HEK293T (cell line): Measurements from ENCODE around the gene CREB5.

Experiments
- CTCF ChIA-PET: fragments of 350-600 bp; formaldehyde crosslinking; extraction: SDS; loops from one replicate; lab custom pipeline; 2021; ENCODE audit warnings: antibody characterized with exemption, inconsistent platforms; lab: Yijun Ruan, JAX
- POLR2A ChIA-PET: fragments of 350-600 bp; formaldehyde crosslinking; extraction: SDS; loops from one replicate; lab custom pipeline; 2020; ENCODE audit warnings: antibody characterized with exemption, inconsistent platforms; lab: Yijun Ruan, JAX
- DNase-seq: peaks from one replicate; pipeline ENCODE4 v3.0.0; 2012; ENCODE audit warnings: mixed read lengths; ENCODE audit errors: extremely low spot score
- ARNT ChIP-seq: fragments of 450-650 bp; IDR thresholded peaks from 2 replicates; pipeline ENCODE4 v1.6.1; 2017; ENCODE audit warnings: mild to moderate bottlenecking
- BHLHE40 ChIP-seq: fragments of 450-650 bp; IDR thresholded peaks from 2 replicates; pipeline ENCODE4 v1.6.1; 2016; ENCODE audit warnings: mild to moderate bottlenecking, moderate library complexity, borderline replicate concordance
- CTBP1 ChIP-seq: fragments of 450-650 bp; IDR thresholded peaks from 2 replicates; pipeline ENCODE4 v1.6.1; 2016; ENCODE audit warnings: borderline replicate concordance
- ELF4 ChIP-seq: fragments of 450-650 bp; IDR thresholded peaks from 2 replicates; pipeline ENCODE4 v1.6.1; 2017; ENCODE audit warnings: antibody characterized with exemption
- FOXA1 ChIP-seq: fragments of 450-650 bp; IDR thresholded peaks from 2 replicates; pipeline ENCODE4 v1.6.1; 2016; ENCODE audit warnings: mild to moderate bottlenecking
- FOXK2 ChIP-seq: fragments of 450-650 bp; IDR thresholded peaks from 2 replicates; pipeline ENCODE4 v1.6.1; 2016; ENCODE audit warnings: mild to moderate bottlenecking
- FOXM1 ChIP-seq: fragments of 450-650 bp; IDR thresholded peaks from 2 replicates; pipeline ENCODE4 v1.6.1; 2017; ENCODE audit warnings: mild to moderate bottlenecking, borderline replicate concordance
- HDGF ChIP-seq: fragments of 450-650 bp; IDR thresholded peaks from 2 replicates; pipeline ENCODE4 v1.6.1; 2017; ENCODE audit warnings: antibody characterized with exemption, borderline replicate concordance
- L3MBTL2 ChIP-seq: fragments of 450-650 bp; conservative IDR thresholded peaks from 2 replicates; pipeline ENCODE4 v1.6.1; 2016; ENCODE audit warnings: mild to moderate bottlenecking
- LEF1 ChIP-seq: fragments of 450-650 bp; IDR thresholded peaks from 2 replicates; pipeline ENCODE4 v1.6.1; 2017; ENCODE audit warnings: mild to moderate bottlenecking, borderline replicate concordance
- NFRKB ChIP-seq: fragments of 450-650 bp; IDR thresholded peaks from 2 replicates; pipeline ENCODE4 v1.6.1; 2016; ENCODE audit warnings: mild to moderate bottlenecking, moderate library complexity
- PKNOX1 ChIP-seq: fragments of 450-650 bp; IDR thresholded peaks from 2 replicates; pipeline ENCODE4 v1.6.1; 2016
- SP1 ChIP-seq: fragments of 450-650 bp; IDR thresholded peaks from 2 replicates; pipeline ENCODE4 v1.6.1; 2017
- SUZ12 ChIP-seq: fragments of 450-650 bp; IDR thresholded peaks from 2 replicates; pipeline ENCODE4 v1.6.1; 2016; ENCODE audit warnings: mild to moderate bottlenecking
- TARDBP ChIP-seq: fragments of 450-650 bp; IDR thresholded peaks from 2 replicates; pipeline ENCODE4 v1.6.1; 2016
- ZNF384 ChIP-seq: fragments of 450-650 bp; IDR thresholded peaks from 2 replicates; pipeline ENCODE4 v1.6.1; 2016

Gene CREB5

GRCh38 chr7:28643584-28644340 lies 231.4 kb downstream of the CREB5 start:
- POLR2A ChIA-PET: no interaction called here

GRCh38 chr7:28645866-28646265 lies 233.5 kb downstream of the CREB5 start:
- no peak for TF ChIP-seq ZNF384
- TF ChIP-seq ARNT: no peak
- no peak for TF ChIP-seq LEF1
- TF ChIP-seq FOXK2: no peak
- TF ChIP-seq L3MBTL2: no peak
- TF ChIP-seq SP1: no peak
- TF ChIP-seq SUZ12: no peak
- no peak for TF ChIP-seq FOXA1
- TF ChIP-seq FOXM1: no peak
- TF ChIP-seq CTBP1: no peak
- no peak for TF ChIP-seq NFRKB
- TF ChIP-seq TARDBP: no peak
- TF ChIP-seq ELF4: no peak
- TF ChIP-seq HDGF: no peak
- no peak for TF ChIP-seq PKNOX1
- no peak for TF ChIP-seq BHLHE40
- CTCF ChIA-PET: no interaction called here
- no peak for DNase-seq
- POLR2A ChIA-PET: no interaction called here

More at GRCh38 chr7:28643584-28644340, 231.4 kb downstream of the CREB5 start:
- CTCF ChIA-PET: no interaction called here
- DNase-seq: no peak
- TF ChIP-seq ELF4 (no peak), SUZ12 (no peak)

- POLR2A ChIA-PET: no interaction called here
- no peak for TF ChIP-seq ZNF384
- no peak for TF ChIP-seq LEF1
- CTCF ChIA-PET: no interaction called here
- DNase-seq: no peak
Measured at GRCh38 chr7:28646376-28647075, 234.2 kb downstream of the CREB5 start.

GRCh38 chr7:28647076-28647421 lies 234.7 kb downstream of the CREB5 start:
- DNase-seq: no peak
- CTCF ChIA-PET: no interaction called here

GRCh38 chr7:28649189-28649588 lies 236.9 kb downstream of the CREB5 start:
- TF ChIP-seq PKNOX1 (no peak), SP1 (no peak), NFRKB (no peak), TARDBP (no peak), LEF1 (no peak), BHLHE40 (no peak), SUZ12 (no peak), HDGF (no peak)
- no peak for DNase-seq
- POLR2A ChIA-PET: no interaction called here
- CTCF ChIA-PET: interaction anchor here (0.7 kb wide), 1 partner anchor 91 kb away, joined by 3 read pairs; no protein-coding TSS in a partner anchor

More at GRCh38 chr7:28647076-28647421, 234.7 kb downstream of the CREB5 start:
- no peak for TF ChIP-seq ARNT
- no peak for TF ChIP-seq L3MBTL2
- no peak for TF ChIP-seq LEF1
- no peak for TF ChIP-seq ZNF384
- POLR2A ChIA-PET: no interaction called here

- ChIA-PET CTCF (no interaction called here), POLR2A (no interaction called here)
- DNase-seq: no peak
- TF ChIP-seq BHLHE40 (no peak), PKNOX1 (no peak), SUZ12 (no peak), ARNT (no peak)
Measured at GRCh38 chr7:28649811-28650210, 237.5 kb downstream of the CREB5 start.

GRCh38 chr7:28654110-28654509 lies 241.8 kb downstream of the CREB5 start:
- ChIA-PET POLR2A (no interaction called here), CTCF (interaction anchor here (0.6 kb wide), 1 partner anchor 20 kb away, joined by 3 read pairs; no protein-coding TSS in a partner anchor)
- no peak for DNase-seq
- TF ChIP-seq ELF4: no peak
- no peak for TF ChIP-seq FOXA1
- no peak for TF ChIP-seq HDGF
- TF ChIP-seq ARNT: no peak
- TF ChIP-seq FOXM1: no peak
- no peak for TF ChIP-seq BHLHE40
- no peak for TF ChIP-seq CTBP1
- TF ChIP-seq SP1: no peak
- TF ChIP-seq SUZ12: no peak
- TF ChIP-seq FOXK2: no peak
- TF ChIP-seq NFRKB: no peak
- no peak for TF ChIP-seq PKNOX1
- no peak for TF ChIP-seq TARDBP
- no peak for TF ChIP-seq L3MBTL2
